DND-41 (cell line): ENCODE results near the gene CXorf38.

Source experiments
- ATAC-seq: fragments of 200-7000 bp; cut with Tn5 transposase; 3 replicates; pipeline ENCODE4 v1.9.1; 2021; ENCODE audit warnings: low read depth; ENCODE audit not compliant: insufficient read depth
- DNase-seq: peaks from one replicate; pipeline ENCODE4 v3.0.0-alpha.2; 2020
- H2AFZ ChIP-seq: 2 replicates; pipeline ENCODE4 v1.6.0; 2012; ENCODE audit warnings: low read depth, low read length
- H3K27ac ChIP-seq: 2 replicates; pipeline ENCODE4 v1.5.1; 2012; ENCODE audit warnings: low read length, inconsistent platforms
- H3K27me3 ChIP-seq: fragments of 200-600 bp; sonication (generic); 2 replicates; pipeline ENCODE4 v1.6.0; 2012; ENCODE audit warnings: low read length, mild to moderate bottlenecking, inconsistent platforms; ENCODE audit not compliant: insufficient read depth, poor library complexity
- H3K36me3 ChIP-seq: 2 replicates; pipeline ENCODE4 v1.5.1; 2012; ENCODE audit warnings: low read length, inconsistent platforms; ENCODE audit not compliant: insufficient read depth
- H3K4me1 ChIP-seq: 2 replicates; pipeline ENCODE4 v1.5.1; 2012; ENCODE audit warnings: mild to moderate bottlenecking, low read length; ENCODE audit not compliant: insufficient read depth
- H3K4me2 ChIP-seq: 2 replicates; pipeline ENCODE4 v1.6.0; 2012; ENCODE audit warnings: mild to moderate bottlenecking, moderate library complexity, low read length, inconsistent platforms; ENCODE audit not compliant: insufficient read depth
- H3K4me3 ChIP-seq, 2 experiments: fragments of 200-600 bp in 1 of 2; shearing (Covaris generic) in 1 of 2; 2 replicates each; pipeline ENCODE4 v1.5.1; 2012 to 2016; ENCODE audit warnings: inconsistent platforms in 2 of 2, low read length in 2 of 2, mild to moderate bottlenecking in 2 of 2, low read depth in 1 of 2, moderate library complexity in 1 of 2
- H3K79me2 ChIP-seq: 2 replicates; pipeline ENCODE4 v1.6.0; 2012; ENCODE audit warnings: low read length, inconsistent platforms; ENCODE audit not compliant: insufficient read depth
- H3K9ac ChIP-seq: 2 replicates; pipeline ENCODE4 v1.6.0; 2012; ENCODE audit warnings: low read depth, mild to moderate bottlenecking, inconsistent platforms, low read length, moderate library complexity
- H3K9me3 ChIP-seq: 2 replicates; pipeline ENCODE4 v1.5.1; 2012; ENCODE audit warnings: low read length, moderate library complexity, mild to moderate bottlenecking, inconsistent platforms; ENCODE audit not compliant: insufficient read depth, severe bottlenecking
- H4K20me1 ChIP-seq: 2 replicates; pipeline ENCODE4 v1.6.0; 2012; ENCODE audit warnings: low read length; ENCODE audit not compliant: insufficient read depth
- EZH2 ChIP-seq: IDR thresholded peaks from 3 replicates; pipeline ENCODE4 v1.6.1; 2012; ENCODE audit warnings: borderline replicate concordance, low read depth, mild to moderate bottlenecking, moderate library complexity, low read length, inconsistent platforms; ENCODE audit not compliant: severe bottlenecking
- TF ChIP-seq, protein P1 (sequence below): IDR thresholded peaks from 2 replicates; pipeline ENCODE4 v1.5.1; 2012; ENCODE audit warnings: borderline replicate concordance, low read length, moderate library complexity, mild to moderate bottlenecking; ENCODE audit not compliant: poor library complexity, severe bottlenecking; ENCODE audit errors: extremely low read depth

CXorf38 gene

DNA sequence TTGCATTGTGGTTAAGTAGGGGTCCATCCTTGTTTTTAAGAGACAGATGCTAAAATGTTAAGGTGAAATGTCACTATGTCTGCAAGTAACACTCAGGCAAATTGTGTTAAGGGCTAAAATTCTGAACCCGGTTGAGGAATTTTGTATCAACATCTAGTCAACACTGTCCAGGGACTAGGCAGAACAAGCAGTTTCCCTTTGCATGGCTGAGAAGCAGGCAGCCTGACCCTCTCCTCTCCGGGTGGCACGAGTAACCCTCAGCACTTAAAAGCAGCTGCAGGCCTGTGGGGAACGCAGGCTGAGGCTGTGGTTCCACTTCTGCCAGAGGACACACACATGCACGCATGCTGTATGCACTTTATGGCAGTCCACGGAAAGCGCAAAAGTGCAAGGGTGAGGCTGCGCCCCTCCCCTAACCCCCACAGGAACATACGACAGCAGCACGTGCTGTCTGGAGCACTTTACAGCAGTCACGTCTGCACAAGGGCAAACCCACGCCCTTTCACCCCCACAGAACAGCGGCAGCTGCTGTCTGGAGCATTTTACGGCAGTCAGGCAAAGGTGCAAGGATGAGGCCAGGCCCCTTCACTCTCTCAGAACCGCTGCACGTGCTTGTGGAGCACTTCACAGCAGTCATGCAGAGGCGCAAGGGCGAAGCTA lies 24.8 kb downstream of the CXorf38 start:
- Histone ChIP-seq H3K4me2 (no peak overlapping the region), H3K27ac (no peak overlapping the region), H3K9ac (no peak overlapping the region), H3K4me1 (no peaks in the 10 kb centered on the region), H3K4me3 (no peak overlapping the region), H3K9me3 (no peaks in the 10 kb centered on the region), H3K27me3 (no peaks in the 10 kb centered on the region), H4K20me1 (no peaks in the 10 kb centered on the region), H2AFZ (no peak overlapping the region), H3K36me3 (peaks cover 3% of the 10 kb centered on the region; the same call in 1 of the 2 replicates), H3K79me2 (no peaks in the 10 kb centered on the region)
- ATAC-seq (no peak), DNase-seq (no peak)
- TF ChIP-seq EZH2: no peak
- TF ChIP-seq, protein P1, sequence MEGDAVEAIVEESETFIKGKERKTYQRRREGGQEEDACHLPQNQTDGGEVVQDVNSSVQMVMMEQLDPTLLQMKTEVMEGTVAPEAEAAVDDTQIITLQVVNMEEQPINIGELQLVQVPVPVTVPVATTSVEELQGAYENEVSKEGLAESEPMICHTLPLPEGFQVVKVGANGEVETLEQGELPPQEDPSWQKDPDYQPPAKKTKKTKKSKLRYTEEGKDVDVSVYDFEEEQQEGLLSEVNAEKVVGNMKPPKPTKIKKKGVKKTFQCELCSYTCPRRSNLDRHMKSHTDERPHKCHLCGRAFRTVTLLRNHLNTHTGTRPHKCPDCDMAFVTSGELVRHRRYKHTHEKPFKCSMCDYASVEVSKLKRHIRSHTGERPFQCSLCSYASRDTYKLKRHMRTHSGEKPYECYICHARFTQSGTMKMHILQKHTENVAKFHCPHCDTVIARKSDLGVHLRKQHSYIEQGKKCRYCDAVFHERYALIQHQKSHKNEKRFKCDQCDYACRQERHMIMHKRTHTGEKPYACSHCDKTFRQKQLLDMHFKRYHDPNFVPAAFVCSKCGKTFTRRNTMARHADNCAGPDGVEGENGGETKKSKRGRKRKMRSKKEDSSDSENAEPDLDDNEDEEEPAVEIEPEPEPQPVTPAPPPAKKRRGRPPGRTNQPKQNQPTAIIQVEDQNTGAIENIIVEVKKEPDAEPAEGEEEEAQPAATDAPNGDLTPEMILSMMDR: no peak

DNA sequence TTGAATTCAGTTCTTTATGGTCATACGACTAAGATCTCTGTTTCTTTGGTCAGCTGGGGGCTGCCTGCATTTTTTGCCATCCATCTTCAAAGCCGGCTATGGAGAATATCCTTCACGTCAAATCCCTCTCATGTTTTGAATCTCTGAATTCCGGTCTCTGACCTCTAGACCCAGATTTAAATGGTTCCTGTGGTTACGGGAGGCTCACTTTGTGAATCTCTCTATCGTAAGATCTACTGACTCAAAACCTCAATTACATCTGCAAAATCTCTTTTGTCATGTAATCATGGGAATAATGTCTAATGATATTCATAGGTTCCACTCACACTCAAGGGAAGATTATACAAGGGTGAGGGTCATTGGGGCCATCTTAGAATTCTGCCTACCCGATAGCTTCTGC lies 29.8 kb downstream of the CXorf38 start:
- Histone ChIP-seq H2AFZ (no peak overlapping the region), H3K9ac (no peak overlapping the region), H3K4me1 (no peaks in the 10 kb centered on the region), H3K9me3 (no peaks in the 10 kb centered on the region), H3K4me2 (no peak overlapping the region), H4K20me1 (no peaks in the 10 kb centered on the region), H3K4me3 (no peak overlapping the region), H3K27me3 (no peaks in the 10 kb centered on the region), H3K79me2 (no peaks in the 10 kb centered on the region), H3K27ac (no peak overlapping the region), H3K36me3 (no peaks in the 10 kb centered on the region)
- TF ChIP-seq, protein P1: no peak
- no peak for TF ChIP-seq EZH2
- ATAC-seq (no peak), DNase-seq (no peak)

DNA sequence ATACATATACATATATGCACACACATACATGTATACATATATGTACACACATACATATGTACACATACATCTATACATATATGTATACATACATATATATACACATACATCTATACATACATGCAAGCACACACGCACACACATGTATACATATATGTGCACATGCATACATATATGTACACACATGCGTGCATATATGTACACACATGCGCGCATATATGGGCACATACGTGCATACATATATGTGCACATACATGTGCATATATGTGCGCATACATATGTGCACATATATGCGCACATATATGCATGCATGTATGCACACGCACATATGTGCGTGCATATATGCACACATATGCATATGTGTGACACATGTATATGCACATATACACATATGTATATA lies 31.4 kb downstream of the CXorf38 start:
- Histone ChIP-seq H3K4me1 (no peaks in the 10 kb centered on the region), H2AFZ (no peak overlapping the region), H3K79me2 (no peaks in the 10 kb centered on the region), H3K4me2 (no peak overlapping the region), H3K36me3 (no peaks in the 10 kb centered on the region), H3K27ac (no peak overlapping the region), H3K27me3 (no peaks in the 10 kb centered on the region), H3K4me3 (no peak overlapping the region), H3K9ac (no peak overlapping the region), H4K20me1 (no peaks in the 10 kb centered on the region), H3K9me3 (no peaks in the 10 kb centered on the region)
- TF ChIP-seq EZH2: no peak
- TF ChIP-seq, protein P1: no peak
- ATAC-seq (no peak), DNase-seq (no peak)

DNA sequence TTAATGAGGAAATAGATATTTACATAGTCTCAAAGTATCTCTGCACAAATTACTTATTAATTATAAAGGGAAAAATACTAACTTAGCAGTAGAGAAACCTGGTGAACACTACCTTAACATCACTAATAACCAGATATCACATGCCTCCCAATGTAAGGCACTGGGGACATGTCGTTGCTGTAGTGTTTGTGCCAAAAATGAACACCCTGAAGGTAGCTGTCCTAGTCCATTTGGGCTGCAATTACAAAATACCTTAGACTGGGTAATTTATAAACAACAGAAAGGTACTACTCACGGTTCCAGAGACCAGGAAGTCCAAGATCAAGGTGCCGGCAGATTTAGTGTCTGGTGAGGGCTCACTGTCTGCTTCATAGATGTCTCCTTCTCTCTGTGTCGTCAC lies 34.9 kb downstream of the CXorf38 start:
- no peaks in the 10 kb centered on the region for H3K9me3 ChIP-seq
- no peak for ATAC-seq
- no peaks in the 10 kb centered on the region for H3K4me1 ChIP-seq
- H2AFZ ChIP-seq: no peak overlapping the region
- no peak overlapping the region for H3K4me2 ChIP-seq
- no peaks in the 10 kb centered on the region for H4K20me1 ChIP-seq
- H3K27me3 ChIP-seq: no peaks in the 10 kb centered on the region
- no peak for DNase-seq
- H3K9ac ChIP-seq: no peak overlapping the region
- H3K27ac ChIP-seq: no peak overlapping the region
- TF ChIP-seq EZH2: no peak
- TF ChIP-seq, protein P1: no peak
- no peak overlapping the region for H3K4me3 ChIP-seq
- H3K79me2 ChIP-seq: no peaks in the 10 kb centered on the region
- H3K36me3 ChIP-seq: no peaks in the 10 kb centered on the region
